Left ventricle myocardium inferior (tissue), 1 donor: ENCODE data around the gene CDC14A. TPM values are rescaled to one million over a fixed set of nuclear protein-coding genes. Genes with fewer than 3 reads are reported as not detected.

Experiments used
- DNase-seq: peaks from one replicate; pipeline ENCODE4 v3.0.0-alpha.2; 2020
- H3K27ac ChIP-seq: fragments of 200-600 bp; replicated peaks from 2 replicates; pipeline ENCODE4 v1.8.0; 2021
- H3K27me3 ChIP-seq: fragments of 200-600 bp; 2 replicates; pipeline ENCODE4 v1.8.0; 2021; ENCODE audit warnings: low read depth
- H3K36me3 ChIP-seq: fragments of 200-600 bp; 2 replicates; pipeline ENCODE4 v1.8.0; 2021
- H3K4me1 ChIP-seq: fragments of 200-600 bp; 2 replicates; pipeline ENCODE4 v1.8.0; 2021
- H3K4me3 ChIP-seq: fragments of 200-600 bp; 2 replicates; pipeline ENCODE4 v1.8.0; 2021; ENCODE audit warnings: mild to moderate bottlenecking, moderate library complexity
- H3K9me3 ChIP-seq: fragments of 200-600 bp; replicated peaks from 2 replicates; pipeline ENCODE4 v1.8.0; 2021
- CTCF ChIP-seq: fragments of 200-600 bp; IDR thresholded peaks from 2 replicates; pipeline ENCODE4 v1.8.0; 2021; ENCODE audit warnings: antibody characterized with exemption, mild to moderate bottlenecking, borderline replicate concordance
- intact Hi-C: fragments of 100-400 bp; cut with micrococcal nuclease; formaldehyde crosslinking; loops from one replicate; pipeline ENCODE4 v1.11.0; 2022
- total RNA-seq: library from RNA; stranded (reverse); fragmentation: NEBNext Ultra II Directional; extraction: Animal tissue kit (Norgen Biotek cat#: 25700); gene quantifications from one replicate; pipeline ENCODE4 v1.2.1, GENCODE V29; 2021
- donor health status: DM: no; HTN: yes; CAD: no; lungs with severe emphysema.

Gene CDC14A
- total RNA-seq, 1 donor from 2014 or later, result 2.4 TPM

- Histone ChIP-seq H3K4me1 (no peaks in the 10 kb centered on the region), H3K36me3 (peaks cover 3% of the 10 kb centered on the region), H3K9me3 (no peaks in the 10 kb centered on the region), H3K27me3 (no peaks in the 10 kb centered on the region), H3K27ac (no peak overlapping the region), H3K4me3 (no peak overlapping the region)
- DNase-seq, result no peak
- no peak for TF ChIP-seq CTCF
- intact Hi-C loops, result no loop called here
These were observed 170.8 kb downstream of the CDC14A start for GRCh38 chr1:100523038-100523652.

GRCh38 chr1:100524355-100524754, 172.0 kb downstream of the CDC14A start:
- no peaks in the 10 kb centered on the region for H3K36me3 ChIP-seq
- DNase-seq, result no peak
- H3K4me3 ChIP-seq, result no peak overlapping the region
- no peaks in the 10 kb centered on the region for H3K27me3 ChIP-seq
- intact Hi-C loops, result no loop called here
- peak overlapping the region; percentile 49 for H3K27ac ChIP-seq
- peaks cover 5% of the 10 kb centered on the region for H3K4me1 ChIP-seq
- no peak for TF ChIP-seq CTCF
- no peaks in the 10 kb centered on the region for H3K9me3 ChIP-seq

GRCh38 chr1:100526894-100527293, 174.6 kb downstream of the CDC14A start:
- Histone ChIP-seq H3K4me3 (no peak overlapping the region), H3K4me1 (peaks cover 24% of the 10 kb centered on the region), H3K36me3 (no peaks in the 10 kb centered on the region), H3K27me3 (no peaks in the 10 kb centered on the region), H3K27ac (no peak overlapping the region), H3K9me3 (no peaks in the 10 kb centered on the region)
- no peak for TF ChIP-seq CTCF
- intact Hi-C loops, result no loop called here
- no peak for DNase-seq

GRCh38 chr1:100528871-100529270, 176.6 kb downstream of the CDC14A start:
- intact Hi-C loops, result no loop called here
- TF ChIP-seq CTCF, result no peak
- peaks cover 26% of the 10 kb centered on the region for H3K4me1 ChIP-seq
- H3K27ac ChIP-seq, result peak overlapping the region; percentile 65
- H3K27me3 ChIP-seq, result peaks cover 5% of the 10 kb centered on the region
- no peak overlapping the region for H3K4me3 ChIP-seq
- no peaks in the 10 kb centered on the region for H3K36me3 ChIP-seq
- H3K9me3 ChIP-seq, result no peaks in the 10 kb centered on the region
- DNase-seq, result no peak

GRCh38 chr1:100530141-100530540, 177.8 kb downstream of the CDC14A start:
- intact Hi-C loops, result no loop called here
- H3K36me3 ChIP-seq, result no peaks in the 10 kb centered on the region
- H3K27me3 ChIP-seq, result peaks cover 14% of the 10 kb centered on the region
- no peak for DNase-seq
- no peak overlapping the region for H3K4me3 ChIP-seq
- no peak for TF ChIP-seq CTCF
- no peaks in the 10 kb centered on the region for H3K9me3 ChIP-seq
- H3K4me1 ChIP-seq, result peaks cover 26% of the 10 kb centered on the region
- H3K27ac ChIP-seq, result peak overlapping the region; percentile 65
